IPS DF 6.9 (cell line): ENCODE measurements around the gene LDLR.
"Not testable (repeated sequence)": the region's sequence is repeated elsewhere in the genome, so short reads cannot be mapped to it uniquely, and the experiment has no call there.

Source experiments
- DNase-seq: peaks from one replicate; pipeline ENCODE4 v3.0.0-alpha.2; 2013; ENCODE audit warnings: low read depth, low spot score
- H3K27ac ChIP-seq: one replicate; pipeline ENCODE4 v1.5.1; 2013; ENCODE audit warnings: low read length, control low read depth
- H3K27me3 ChIP-seq: 2 replicates; pipeline ENCODE4 v1.6.1; 2013; ENCODE audit warnings: mild to moderate bottlenecking, low read length; ENCODE audit not compliant: control insufficient read depth, insufficient read depth
- H3K36me3 ChIP-seq: 2 replicates; pipeline ENCODE4 v1.6.1; 2013; ENCODE audit warnings: low read length; ENCODE audit not compliant: control insufficient read depth, insufficient read depth
- H3K4me1 ChIP-seq: 2 replicates; pipeline ENCODE4 v1.6.1; 2013; ENCODE audit warnings: low read length; ENCODE audit not compliant: control insufficient read depth, insufficient read depth
- H3K4me3 ChIP-seq: 2 replicates; pipeline ENCODE4 v1.5.1; 2013; ENCODE audit warnings: mild to moderate bottlenecking, low read length
- H3K9me3 ChIP-seq: 2 replicates; pipeline ENCODE4 v1.6.1; 2013; ENCODE audit warnings: low read length, inconsistent platforms; ENCODE audit not compliant: control insufficient read depth, insufficient read depth
- WGBS: extraction: QIAGEN DNeasy Blood & Tissue Kit; methylation state at CpG from one replicate; pipeline ENCODE4 v1.1.7; 2013; ENCODE audit warnings: mixed read lengths, missing lambda C conversion rate; ENCODE audit not compliant: insufficient read length, insufficient coverage; 5-methylcytosine and 5-hydroxymethylcytosine counted together

LDLR gene

DNA sequence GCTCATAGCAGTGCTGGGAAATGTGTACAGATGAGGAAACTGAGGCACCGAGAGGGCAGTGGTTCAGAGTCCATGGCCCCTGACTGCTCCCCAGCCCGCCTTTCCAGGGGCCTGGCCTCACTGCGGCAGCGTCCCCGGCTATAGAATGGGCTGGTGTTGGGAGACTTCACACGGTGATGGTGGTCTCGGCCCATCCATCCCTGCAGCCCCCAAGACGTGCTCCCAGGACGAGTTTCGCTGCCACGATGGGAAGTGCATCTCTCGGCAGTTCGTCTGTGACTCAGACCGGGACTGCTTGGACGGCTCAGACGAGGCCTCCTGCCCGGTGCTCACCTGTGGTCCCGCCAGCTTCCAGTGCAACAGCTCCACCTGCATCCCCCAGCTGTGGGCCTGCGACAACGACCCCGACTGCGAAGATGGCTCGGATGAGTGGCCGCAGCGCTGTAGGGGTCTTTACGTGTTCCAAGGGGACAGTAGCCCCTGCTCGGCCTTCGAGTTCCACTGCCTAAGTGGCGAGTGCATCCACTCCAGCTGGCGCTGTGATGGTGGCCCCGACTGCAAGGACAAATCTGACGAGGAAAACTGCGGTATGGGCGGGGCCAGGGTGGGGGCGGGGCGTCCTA lies 15.9 kb downstream of the LDLR start:
- Histone ChIP-seq H3K27ac (no peak overlapping the region), H3K36me3 (peaks cover 50% of the 10 kb centered on the region), H3K4me3 (no peak overlapping the region), H3K9me3 (no peaks in the 10 kb centered on the region), H3K4me1 (no peaks in the 10 kb centered on the region; the same call in 1 of the 2 replicates), H3K27me3 (no peaks in the 10 kb centered on the region)
- no CpG with 5 or more reads among the region's 36 CpGs for WGBS
- no peak for DNase-seq

DNA sequence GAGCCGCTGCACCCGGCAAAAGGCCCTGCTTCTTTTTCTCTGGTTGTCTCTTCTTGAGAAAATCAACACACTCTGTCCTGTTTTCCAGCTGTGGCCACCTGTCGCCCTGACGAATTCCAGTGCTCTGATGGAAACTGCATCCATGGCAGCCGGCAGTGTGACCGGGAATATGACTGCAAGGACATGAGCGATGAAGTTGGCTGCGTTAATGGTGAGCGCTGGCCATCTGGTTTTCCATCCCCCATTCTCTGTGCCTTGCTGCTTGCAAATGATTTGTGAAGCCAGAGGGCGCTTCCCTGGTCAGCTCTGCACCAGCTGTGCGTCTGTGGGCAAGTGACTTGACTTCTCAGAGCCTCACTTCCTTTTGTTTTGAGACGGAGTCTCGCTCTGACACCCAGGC lies 17.2 kb downstream of the LDLR start:
- Histone ChIP-seq H3K9me3 (no peaks in the 10 kb centered on the region), H3K36me3 (peaks cover 54% of the 10 kb centered on the region), H3K27me3 (no peaks in the 10 kb centered on the region), H3K4me3 (no peak overlapping the region), H3K4me1 (no peaks in the 10 kb centered on the region; the same call in 1 of the 2 replicates), H3K27ac (no peak overlapping the region)
- WGBS = no CpG with 5 or more reads among the region's 13 CpGs
- DNase-seq = no peak

DNA sequence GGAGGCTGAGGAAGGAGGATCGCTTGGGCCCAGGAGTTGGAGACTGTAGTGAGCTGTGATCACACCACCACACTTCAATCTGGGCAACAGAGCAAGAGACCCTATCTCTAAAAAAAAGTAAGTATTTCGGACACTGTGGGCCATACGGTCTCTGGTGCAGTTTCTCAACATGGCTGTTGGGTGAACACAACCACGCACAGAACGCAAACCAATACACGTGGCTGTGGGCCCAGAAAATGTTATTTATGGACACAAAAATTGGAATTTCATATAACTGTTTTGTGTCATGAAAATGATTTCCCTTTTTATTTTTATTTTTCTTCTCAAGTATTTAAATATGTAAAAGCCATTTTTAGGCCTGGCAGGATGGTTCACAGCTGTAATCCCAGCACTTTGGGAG lies 19.5 kb downstream of the LDLR start:
- no peak for DNase-seq
- Histone ChIP-seq H3K36me3 (peaks cover 62% of the 10 kb centered on the region), H3K4me3 (no peak overlapping the region), H3K27ac (no peak overlapping the region), H3K4me1 (no peaks in the 10 kb centered on the region; the same call in 1 of the 2 replicates), H3K9me3 (no peaks in the 10 kb centered on the region), H3K27me3 (no peaks in the 10 kb centered on the region)
- no CpG with 5 or more reads among the region's 6 CpGs for WGBS

DNA sequence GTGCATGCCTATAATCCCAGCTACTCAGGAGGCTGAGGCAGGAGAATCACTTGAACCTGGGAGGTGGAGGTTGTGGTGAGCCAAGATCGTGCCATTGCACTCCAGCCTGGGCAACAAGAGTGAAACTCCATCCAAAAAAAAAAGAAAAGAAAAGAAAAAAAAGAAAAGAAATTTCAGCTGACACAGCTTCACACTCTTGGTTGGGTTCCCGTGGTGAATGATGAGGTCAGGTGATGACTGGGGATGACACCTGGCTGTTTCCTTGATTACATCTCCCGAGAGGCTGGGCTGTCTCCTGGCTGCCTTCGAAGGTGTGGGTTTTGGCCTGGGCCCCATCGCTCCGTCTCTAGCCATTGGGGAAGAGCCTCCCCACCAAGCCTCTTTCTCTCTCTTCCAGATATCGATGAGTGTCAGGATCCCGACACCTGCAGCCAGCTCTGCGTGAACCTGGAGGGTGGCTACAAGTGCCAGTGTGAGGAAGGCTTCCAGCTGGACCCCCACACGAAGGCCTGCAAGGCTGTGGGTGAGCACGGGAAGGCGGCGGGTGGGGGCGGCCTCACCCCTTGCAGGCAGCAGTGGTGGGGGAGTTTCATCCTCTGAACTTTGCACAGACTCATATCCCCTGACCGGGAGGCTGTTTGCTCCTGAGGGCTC lies 22.0 kb downstream of the LDLR start:
- no peak for DNase-seq
- no CpG with 5 or more reads among the region's 15 CpGs for WGBS
- H3K27me3 ChIP-seq = no peaks in the 10 kb centered on the region
- H3K4me3 ChIP-seq = no peak overlapping the region
- no peaks in the 10 kb centered on the region for H3K9me3 ChIP-seq
- peaks cover 72% of the 10 kb centered on the region for H3K36me3 ChIP-seq
- no peak overlapping the region for H3K27ac ChIP-seq
- H3K4me1 ChIP-seq = no peaks in the 10 kb centered on the region

DNA sequence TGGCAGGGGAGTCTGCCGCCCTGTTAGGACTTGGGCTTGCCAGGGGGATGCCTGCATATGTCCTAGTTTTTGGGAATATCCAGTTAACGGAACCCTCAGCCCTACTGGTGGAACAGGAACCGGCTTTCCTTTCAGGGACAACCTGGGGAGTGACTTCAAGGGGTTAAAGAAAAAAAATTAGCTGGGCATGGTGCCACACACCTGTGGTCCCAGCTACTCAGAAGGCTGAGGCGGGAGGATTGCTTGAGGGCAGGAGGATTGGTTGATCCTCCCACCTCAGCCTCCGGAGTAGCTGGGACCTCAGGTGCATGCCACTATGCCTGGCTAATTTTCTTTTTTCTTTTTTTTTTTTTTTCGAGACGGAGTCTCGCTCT lies 22.5 kb downstream of the LDLR start:
- Histone ChIP-seq H3K27ac (no peak overlapping the region), H3K27me3 (no peaks in the 10 kb centered on the region), H3K4me3 (no peak overlapping the region), H3K36me3 (peaks cover 72% of the 10 kb centered on the region), H3K9me3 (no peaks in the 10 kb centered on the region), H3K4me1 (no peaks in the 10 kb centered on the region)
- WGBS = no CpG with 5 or more reads among the region's 8 CpGs
- DNase-seq = no peak

DNA sequence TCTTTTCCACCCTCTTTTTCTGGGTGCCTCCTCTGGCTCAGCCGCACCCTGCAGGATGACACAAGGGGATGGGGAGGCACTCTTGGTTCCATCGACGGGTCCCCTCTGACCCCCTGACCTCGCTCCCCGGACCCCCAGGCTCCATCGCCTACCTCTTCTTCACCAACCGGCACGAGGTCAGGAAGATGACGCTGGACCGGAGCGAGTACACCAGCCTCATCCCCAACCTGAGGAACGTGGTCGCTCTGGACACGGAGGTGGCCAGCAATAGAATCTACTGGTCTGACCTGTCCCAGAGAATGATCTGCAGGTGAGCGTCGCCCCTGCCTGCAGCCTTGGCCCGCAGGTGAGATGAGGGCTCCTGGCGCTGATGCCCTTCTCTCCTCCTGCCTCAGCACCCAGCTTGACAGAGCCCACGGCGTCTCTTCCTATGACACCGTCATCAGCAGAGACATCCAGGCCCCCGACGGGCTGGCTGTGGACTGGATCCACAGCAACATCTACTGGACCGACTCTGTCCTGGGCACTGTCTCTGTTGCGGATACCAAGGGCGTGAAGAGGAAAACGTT lies 24.0 kb downstream of the LDLR start:
- H3K4me3 ChIP-seq = no peak overlapping the region
- peaks cover 69% of the 10 kb centered on the region for H3K36me3 ChIP-seq
- WGBS = no CpG with 5 or more reads among the region's 27 CpGs
- H3K9me3 ChIP-seq = no peaks in the 10 kb centered on the region
- no peak overlapping the region for H3K27ac ChIP-seq
- no peaks in the 10 kb centered on the region for H3K4me1 ChIP-seq
- DNase-seq = no peak
- no peaks in the 10 kb centered on the region for H3K27me3 ChIP-seq

DNA sequence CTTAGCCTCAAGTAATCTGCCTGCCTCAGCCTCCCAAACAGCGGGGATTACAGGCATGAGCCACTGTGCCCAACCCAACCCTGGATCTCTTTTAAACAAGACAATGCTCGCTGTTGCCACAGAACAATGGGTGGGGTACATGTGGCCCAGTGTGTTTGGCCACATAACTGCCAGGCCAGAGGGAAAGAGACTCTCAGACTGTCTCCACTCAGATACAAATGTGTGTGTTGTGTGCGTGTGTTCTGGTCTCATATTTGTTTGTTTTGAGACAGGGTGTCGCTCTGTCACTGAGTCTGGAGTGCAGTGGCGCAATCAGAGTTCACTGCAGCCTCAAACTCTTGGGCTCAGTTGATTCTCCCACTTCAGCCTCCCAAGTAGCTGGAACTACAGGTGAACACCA lies 25.8 kb downstream of the LDLR start:
- no peaks in the 10 kb centered on the region for H3K27me3 ChIP-seq
- H3K36me3 ChIP-seq = peaks cover 70% of the 10 kb centered on the region
- H3K4me1 ChIP-seq = no peaks in the 10 kb centered on the region
- H3K9me3 ChIP-seq = no peaks in the 10 kb centered on the region
- H3K27ac ChIP-seq = no peak overlapping the region
- H3K4me3 ChIP-seq = no peak overlapping the region
- no peak for DNase-seq
- no CpG with 5 or more reads among the region's 5 CpGs for WGBS

DNA sequence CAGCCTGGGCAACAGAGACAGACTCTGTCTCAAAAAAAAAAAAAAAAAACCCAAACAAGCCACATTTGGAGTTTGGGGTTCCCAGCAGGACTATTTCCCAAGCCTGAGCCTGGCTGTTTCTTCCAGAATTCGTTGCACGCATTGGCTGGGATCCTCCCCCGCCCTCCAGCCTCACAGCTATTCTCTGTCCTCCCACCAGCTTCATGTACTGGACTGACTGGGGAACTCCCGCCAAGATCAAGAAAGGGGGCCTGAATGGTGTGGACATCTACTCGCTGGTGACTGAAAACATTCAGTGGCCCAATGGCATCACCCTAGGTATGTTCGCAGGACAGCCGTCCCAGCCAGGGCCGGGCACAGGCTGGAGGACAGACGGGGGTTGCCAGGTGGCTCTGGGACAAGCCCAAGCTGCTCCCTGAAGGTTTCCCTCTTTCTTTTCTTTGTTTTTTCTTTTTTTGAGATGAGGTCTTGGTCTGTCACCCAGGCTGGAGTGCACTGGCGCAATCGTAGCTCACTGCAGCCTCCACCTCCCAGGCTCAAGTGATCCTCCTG lies 26.7 kb downstream of the LDLR start:
- H3K27ac ChIP-seq = no peak overlapping the region
- no peaks in the 10 kb centered on the region for H3K9me3 ChIP-seq
- DNase-seq = no peak
- H3K36me3 ChIP-seq = peaks cover 74% of the 10 kb centered on the region
- no CpG with 5 or more reads among the region's 11 CpGs for WGBS
- H3K4me1 ChIP-seq = no peaks in the 10 kb centered on the region
- no peak overlapping the region for H3K4me3 ChIP-seq
- no peaks in the 10 kb centered on the region for H3K27me3 ChIP-seq

DNA sequence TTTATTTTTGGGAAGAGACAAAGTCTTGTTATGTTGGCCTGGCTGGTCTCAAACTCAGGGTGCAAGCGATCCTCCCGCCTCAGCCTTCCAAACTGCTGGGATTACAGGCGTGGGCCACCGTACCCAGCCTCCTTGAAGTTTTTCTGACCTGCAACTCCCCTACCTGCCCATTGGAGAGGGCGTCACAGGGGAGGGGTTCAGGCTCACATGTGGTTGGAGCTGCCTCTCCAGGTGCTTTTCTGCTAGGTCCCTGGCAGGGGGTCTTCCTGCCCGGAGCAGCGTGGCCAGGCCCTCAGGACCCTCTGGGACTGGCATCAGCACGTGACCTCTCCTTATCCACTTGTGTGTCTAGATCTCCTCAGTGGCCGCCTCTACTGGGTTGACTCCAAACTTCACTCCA lies 27.2 kb downstream of the LDLR start:
- Histone ChIP-seq H3K4me1 (no peaks in the 10 kb centered on the region), H3K9me3 (no peaks in the 10 kb centered on the region), H3K4me3 (no peak overlapping the region), H3K36me3 (peaks cover 72% of the 10 kb centered on the region), H3K27ac (no peak overlapping the region), H3K27me3 (no peaks in the 10 kb centered on the region)
- no CpG with 5 or more reads among the region's 9 CpGs for WGBS
- DNase-seq = no peak

DNA sequence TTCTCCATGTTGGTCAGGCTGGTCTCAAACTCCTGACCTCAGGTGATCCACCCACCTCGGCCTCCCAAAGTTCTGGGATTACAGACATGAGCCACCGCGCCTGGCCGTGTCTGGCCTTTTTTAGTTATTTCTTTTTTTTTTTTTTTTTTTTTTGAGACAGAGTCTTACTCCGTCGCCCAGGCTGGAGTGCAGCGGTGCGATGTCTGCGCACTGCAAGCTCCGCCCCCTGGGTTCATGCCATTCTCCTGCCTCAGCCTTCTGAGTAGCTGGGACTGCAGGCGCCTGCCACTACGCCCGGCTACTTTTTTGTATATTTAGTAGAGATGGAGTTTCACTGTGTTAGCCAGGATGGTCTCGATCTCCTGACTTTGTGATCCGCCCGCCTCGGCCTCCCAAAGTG lies 32.7 kb downstream of the LDLR start:
- not testable (repeated sequence) for H3K4me3 ChIP-seq, DNase-seq, H3K27me3 ChIP-seq, H3K27ac ChIP-seq, H3K4me1 ChIP-seq, H3K9me3 ChIP-seq
- peaks cover 47% of the 10 kb centered on the region for H3K36me3 ChIP-seq
- WGBS = no CpG with 5 or more reads among the region's 17 CpGs
